GM21737 (cell line): ENCODE measurements around the gene STIM2.

Source experiments
- ATAC-seq: cut with Tn5 transposase; IDR thresholded peaks from one replicate; pipeline ENCODE4 v1.9.1; 2021; ENCODE audit warnings: mild to moderate bottlenecking, moderate library complexity; ENCODE audit not compliant: unreplicated experiment

Gene STIM2

GRCh38 chr4:26896636-26897035 is 36.0 kb downstream of the STIM2 start:
- ATAC-seq: no peak

GRCh38 chr4:26899991-26900390 is 39.4 kb downstream of the STIM2 start:
- no peak for ATAC-seq

GRCh38 chr4:26900765-26901164 is 40.1 kb downstream of the STIM2 start:
- ATAC-seq: no peak

GRCh38 chr4:26905172-26905571 is 44.5 kb downstream of the STIM2 start:
- ATAC-seq: no peak

GRCh38 chr4:26907731-26908599 is 47.3 kb downstream of the STIM2 start:
- no peak for ATAC-seq

GRCh38 chr4:26909369-26909768 is 48.7 kb downstream of the STIM2 start:
- no peak for ATAC-seq

- ATAC-seq: no peak
These were observed 50.6 kb downstream of the STIM2 start for GRCh38 chr4:26911254-26911653.

- no peak for ATAC-seq
These were observed 51.4 kb downstream of the STIM2 start for GRCh38 chr4:26912069-26912468.

GRCh38 chr4:26912810-26913209 is 52.2 kb downstream of the STIM2 start:
- peak; percentile 55 for ATAC-seq

GRCh38 chr4:26916195-26916594 is 55.6 kb downstream of the STIM2 start:
- ATAC-seq: no peak

- no peak for ATAC-seq
These were observed 70.3 kb downstream of the STIM2 start for GRCh38 chr4:26930964-26931363.

GRCh38 chr4:26931451-26931850 is 70.8 kb downstream of the STIM2 start:
- no peak for ATAC-seq

GRCh38 chr4:26931966-26932365 is 71.3 kb downstream of the STIM2 start:
- ATAC-seq: no peak

- ATAC-seq: no peak
These were observed 74.8 kb downstream of the STIM2 start for GRCh38 chr4:26935397-26935796.

GRCh38 chr4:26936284-26937065 is 75.8 kb downstream of the STIM2 start:
- ATAC-seq: no peak

GRCh38 chr4:26937139-26937538 is 76.5 kb downstream of the STIM2 start:
- peak; percentile 70 for ATAC-seq

GRCh38 chr4:26937567-26937966 is 76.9 kb downstream of the STIM2 start:
- no peak for ATAC-seq

GRCh38 chr4:26938516-26938915 is 77.9 kb downstream of the STIM2 start:
- no peak for ATAC-seq

- no peak for ATAC-seq
These were observed 81.3 kb downstream of the STIM2 start for GRCh38 chr4:26941951-26942350.

- ATAC-seq: no peak
These were observed 82.2 kb downstream of the STIM2 start for GRCh38 chr4:26942871-26943270.

GRCh38 chr4:26943391-26943790 is 82.8 kb downstream of the STIM2 start:
- ATAC-seq: no peak

GRCh38 chr4:26945794-26946193 is 85.2 kb downstream of the STIM2 start:
- no peak for ATAC-seq
